ENCODE results near the gene VRTN. TPM values are rescaled to one million over a fixed set of nuclear protein-coding genes. Genes with fewer than 3 reads are reported as not detected.

VRTN gene
- total and polyA plus RNA-seq, 3 experiments from 2014 or later, result not detected

DNA sequence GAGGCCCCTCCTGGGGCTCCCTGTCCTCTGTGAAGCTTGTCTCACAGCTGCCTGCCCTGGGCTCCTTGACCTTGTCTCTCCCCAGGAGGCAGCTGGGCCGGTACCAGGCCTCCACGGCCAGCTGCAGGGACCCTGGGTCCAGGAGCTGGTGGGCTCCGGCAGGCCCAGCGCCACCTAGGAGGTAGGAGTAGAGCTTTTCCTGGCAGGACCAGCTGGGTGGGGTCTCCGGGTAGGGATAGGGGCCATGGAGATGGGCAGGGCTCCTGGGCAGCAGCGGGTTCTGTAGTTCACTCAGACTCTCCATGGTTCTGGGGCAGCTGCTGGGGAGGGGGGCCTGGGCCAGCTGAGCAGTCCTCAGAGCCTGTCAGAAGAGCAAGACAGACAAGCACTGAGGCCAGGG, 61.2 kb downstream of the VRTN start:
- DNase-seq, result no peak
- no peaks in the 10 kb centered on the region for H3K36me3 ChIP-seq (ENCODE audit: insufficient read depth, low read length)
- H3K4me3 Mint-ChIP-seq, result no peak overlapping the region
- peaks cover 0 to 2% (median 0%) of the 10 kb centered on the region in 3 donors for H3K36me3 Mint-ChIP-seq
- no peaks in the 10 kb centered on the region for H3K27me3 ChIP-seq (ENCODE audit: insufficient read depth, low read length, poor library complexity, severe bottlenecking)
- no peak overlapping the region for H3K4me3 ChIP-seq (ENCODE audit: low read length)
- no peak overlapping the region for H3K27ac Mint-ChIP-seq
- no peaks in the 10 kb centered on the region for H3K9me3 Mint-ChIP-seq
- no peak overlapping the region for H3K27ac ChIP-seq (ENCODE audit: low read depth, low read length)
- no peaks in the 10 kb centered on the region for H3K4me1 ChIP-seq (ENCODE audit: insufficient read depth, low read length)
- no peaks in the 10 kb centered on the region for H3K9me3 ChIP-seq (ENCODE audit: low read length)
- POLR2A ChIA-PET, result no interaction called here
- H3K27me3 Mint-ChIP-seq, result peaks cover 19 to 27% of the 10 kb centered on the region in 2 donors
- CTCF ChIA-PET, result no interaction called here
- H3K4me1 Mint-ChIP-seq, result no peaks in the 10 kb centered on the region

Other genes starting within 250 kb of the VRTN start
- not detected for gene VSX2, start 109.0 kb upstream of the VRTN start, total RNA-seq
- not detected for gene VSX2, start 109.0 kb upstream of the VRTN start, polyA plus RNA-seq
- gene ABCD4, start 45.5 kb upstream of the VRTN start, total RNA-seq, result 10 to 100 TPM; 38.2 to 40.5 TPM
- 25.0 TPM for gene ABCD4, start 45.5 kb upstream of the VRTN start, polyA plus RNA-seq
- gene SYNDIG1L, start 77.7 kb downstream of the VRTN start, total RNA-seq, result not detected
- gene SYNDIG1L, start 77.7 kb downstream of the VRTN start, polyA plus RNA-seq, result not detected
- gene NPC2, start 144.8 kb downstream of the VRTN start, total RNA-seq, result 10 to 100 TPM; 17.1 to 18.3 TPM
- 75.6 TPM for gene NPC2, start 144.8 kb downstream of the VRTN start, polyA plus RNA-seq
- gene ISCA2, start 145.3 kb downstream of the VRTN start, total RNA-seq, result 10 to 100 TPM; 26.7 to 28.6 TPM
- 77.8 TPM for gene ISCA2, start 145.3 kb downstream of the VRTN start, polyA plus RNA-seq